Measurements from ENCODE around the gene RPAP3.

- TF ChIP-seq ZNF274 (IDR thresholded peaks at IDR 0.05; ENCODE audit: low read depth, low read length) (no peak), YY1 (IDR thresholded peaks at IDR 0.05; ENCODE audit: insufficient read depth, insufficient read length) (no peak)
These were observed 39.7 kb upstream of the RPAP3 start for GRCh38 chr12:47745485-47746041.

All from NT2/D1 (cell line).